GM12872 (cell line): ENCODE measurements around the gene SEPTIN7.

Source experiments
- TF ChIP-seq, protein P1 (sequence below): IDR thresholded peaks from 3 replicates; pipeline ENCODE4 v1.5.1; 2011; ENCODE audit warnings: low read depth, mild to moderate bottlenecking, low read length, moderate library complexity; ENCODE audit not compliant: insufficient read depth

SEPTIN7 gene

GRCh38 chr7:35777121-35777520 lies 23.7 kb upstream of the SEPTIN7 start:
- TF ChIP-seq, protein P1, sequence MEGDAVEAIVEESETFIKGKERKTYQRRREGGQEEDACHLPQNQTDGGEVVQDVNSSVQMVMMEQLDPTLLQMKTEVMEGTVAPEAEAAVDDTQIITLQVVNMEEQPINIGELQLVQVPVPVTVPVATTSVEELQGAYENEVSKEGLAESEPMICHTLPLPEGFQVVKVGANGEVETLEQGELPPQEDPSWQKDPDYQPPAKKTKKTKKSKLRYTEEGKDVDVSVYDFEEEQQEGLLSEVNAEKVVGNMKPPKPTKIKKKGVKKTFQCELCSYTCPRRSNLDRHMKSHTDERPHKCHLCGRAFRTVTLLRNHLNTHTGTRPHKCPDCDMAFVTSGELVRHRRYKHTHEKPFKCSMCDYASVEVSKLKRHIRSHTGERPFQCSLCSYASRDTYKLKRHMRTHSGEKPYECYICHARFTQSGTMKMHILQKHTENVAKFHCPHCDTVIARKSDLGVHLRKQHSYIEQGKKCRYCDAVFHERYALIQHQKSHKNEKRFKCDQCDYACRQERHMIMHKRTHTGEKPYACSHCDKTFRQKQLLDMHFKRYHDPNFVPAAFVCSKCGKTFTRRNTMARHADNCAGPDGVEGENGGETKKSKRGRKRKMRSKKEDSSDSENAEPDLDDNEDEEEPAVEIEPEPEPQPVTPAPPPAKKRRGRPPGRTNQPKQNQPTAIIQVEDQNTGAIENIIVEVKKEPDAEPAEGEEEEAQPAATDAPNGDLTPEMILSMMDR = no peak

- TF ChIP-seq, protein P1 = no peak
These were observed 20.8 kb upstream of the SEPTIN7 start for GRCh38 chr7:35780070-35780469.

DNA sequence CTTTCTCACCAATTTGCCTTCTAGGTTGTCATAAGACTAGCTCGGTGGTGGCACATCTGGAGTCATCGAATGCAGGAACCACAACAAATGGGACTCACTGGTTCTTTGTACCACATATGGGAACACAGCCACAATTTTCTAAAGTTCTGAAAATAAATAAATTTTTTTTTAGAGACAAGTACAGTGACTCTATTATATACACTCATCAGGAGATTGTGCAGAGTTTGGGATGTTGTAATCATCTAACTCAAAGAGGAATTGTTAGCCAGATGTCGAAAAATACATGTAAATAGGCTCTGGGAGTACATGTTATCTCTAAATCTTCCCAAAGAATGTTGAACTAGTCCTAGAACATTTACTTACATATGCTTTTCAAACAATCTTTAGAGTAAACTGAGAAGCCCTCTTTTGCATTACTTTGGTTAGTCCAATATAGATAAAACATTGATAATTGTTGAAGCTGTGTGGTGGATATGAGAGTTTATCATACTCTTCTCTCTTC lies 19.6 kb upstream of the SEPTIN7 start:
- TF ChIP-seq, protein P1 = no peak

DNA sequence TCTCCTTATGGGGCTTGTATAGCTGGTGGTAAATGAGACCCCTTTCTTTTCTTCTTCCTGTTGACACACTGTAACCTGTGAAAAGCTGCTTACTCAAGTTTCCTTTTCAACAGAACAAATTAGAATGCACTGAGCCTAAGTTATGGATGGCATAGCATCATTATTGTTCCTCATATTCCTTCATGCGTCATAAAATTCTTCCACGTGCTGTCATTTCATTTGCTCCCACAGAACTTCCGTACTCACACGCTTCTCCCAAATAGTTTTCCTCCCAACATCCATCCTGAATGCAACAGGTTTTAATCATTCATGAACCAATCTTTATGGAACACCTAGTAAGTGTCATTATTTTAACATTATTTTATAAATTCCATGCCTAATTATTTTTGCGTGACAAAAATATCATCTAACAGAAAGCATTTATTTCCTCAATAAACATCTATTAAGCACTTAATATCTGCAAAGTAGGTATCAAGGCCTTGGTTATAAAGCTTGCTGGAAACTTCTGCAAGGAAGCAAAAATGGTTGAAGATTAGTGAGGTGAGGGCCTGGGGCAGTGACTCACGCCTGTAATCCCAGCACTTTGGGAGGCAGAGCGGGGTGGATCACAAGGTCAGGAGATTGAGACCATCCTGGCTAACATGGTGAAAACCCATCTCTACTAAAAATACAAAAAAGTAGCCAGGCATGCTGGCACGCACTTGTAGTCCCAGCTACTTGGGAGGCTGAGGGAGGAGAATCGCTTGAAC lies 18.9 kb upstream of the SEPTIN7 start:
- TF ChIP-seq, protein P1 = no peak

- TF ChIP-seq, protein P1 = no peak
These were observed 16.5 kb upstream of the SEPTIN7 start for GRCh38 chr7:35784332-35784731.

- TF ChIP-seq, protein P1 = no peak
These were observed 15.6 kb upstream of the SEPTIN7 start for GRCh38 chr7:35785250-35785649.

GRCh38 chr7:35787925-35788324 lies 12.9 kb upstream of the SEPTIN7 start:
- TF ChIP-seq, protein P1 = no peak
